ENCODE measurements around the gene ANKRD39.

ANKRD39 gene

GRCh38 chr2:96826546-96827278 lies 31.1 kb downstream of the ANKRD39 start:
- DNase-seq (ENCODE audit: low read depth): no peak

- no peak for DNase-seq (ENCODE audit: low read depth)
Observed at GRCh38 chr2:96825057-96825456, 32.8 kb downstream of the ANKRD39 start.

- no peak for DNase-seq (ENCODE audit: low read depth)
Observed at GRCh38 chr2:96824079-96824870, 33.5 kb downstream of the ANKRD39 start.

GRCh38 chr2:96823198-96823597 lies 34.6 kb downstream of the ANKRD39 start:
- DNase-seq (ENCODE audit: low read depth): no peak

GRCh38 chr2:96822786-96823185 lies 35.0 kb downstream of the ANKRD39 start:
- DNase-seq (ENCODE audit: low read depth): no peak

GRCh38 chr2:96821113-96821675 lies 36.6 kb downstream of the ANKRD39 start:
- no peak for DNase-seq (ENCODE audit: low read depth)

GRCh38 chr2:96819876-96820511 lies 37.8 kb downstream of the ANKRD39 start:
- DNase-seq (ENCODE audit: low read depth): no peak

GRCh38 chr2:96819128-96819875 lies 38.5 kb downstream of the ANKRD39 start:
- DNase-seq (ENCODE audit: low read depth): peak; percentile 45

GRCh38 chr2:96817882-96818281 lies 39.9 kb downstream of the ANKRD39 start:
- no peak for DNase-seq (ENCODE audit: low read depth)

- no peak for DNase-seq (ENCODE audit: low read depth)
Observed at GRCh38 chr2:96816836-96817702, 40.7 kb downstream of the ANKRD39 start.

GRCh38 chr2:96816127-96816835 lies 41.5 kb downstream of the ANKRD39 start, which contains the start of gene CNNM3:
TSS of gene CNNM3 (plus strand) at chr2:96816268. CDS start at chr2:96816278, 10 bp downstream.
- peak; percentile 74 for DNase-seq (ENCODE audit: low read depth)

GRCh38 chr2:96815326-96816126 lies 42.3 kb downstream of the ANKRD39 start:
- DNase-seq (ENCODE audit: low read depth): no peak

- no peak for DNase-seq (ENCODE audit: low read depth)
Observed at GRCh38 chr2:96813656-96814055, 44.2 kb downstream of the ANKRD39 start.

- no peak for DNase-seq (ENCODE audit: low read depth)
Observed at GRCh38 chr2:96811917-96812316, 45.9 kb downstream of the ANKRD39 start.

GRCh38 chr2:96810783-96811192 lies 47.0 kb downstream of the ANKRD39 start:
- no peak for DNase-seq (ENCODE audit: low read depth)

GRCh38 chr2:96809951-96810782 lies 47.6 kb downstream of the ANKRD39 start:
- no peak for DNase-seq (ENCODE audit: low read depth)

GRCh38 chr2:96809216-96809882 lies 48.5 kb downstream of the ANKRD39 start:
- DNase-seq (ENCODE audit: low read depth): no peak
